Skin of body (tissue), 2 donors: ENCODE data around the gene KDM1B. TPM values are rescaled to one million over a fixed set of nuclear protein-coding genes. Genes with fewer than 3 reads are reported as not detected.
"Not testable (repeated sequence)": the region's sequence is repeated elsewhere in the genome, so short reads cannot be mapped to it uniquely, and the experiment has no call there.

ENCODE experiments used
- DNase-seq: peaks from one replicate; lab custom pipeline; 2025; lab: John Stamatoyannopoulos, UW
- total RNA-seq: library from RNA; depleted of rRNA; stranded (reverse); fragments of >200 nt; gene quantifications from one replicate; pipeline ENCODE4 v1.2.3, GENCODE V29; 2014

Gene KDM1B
- total RNA-seq, 1 donor from 2014 or later: 19.3 TPM

DNA sequence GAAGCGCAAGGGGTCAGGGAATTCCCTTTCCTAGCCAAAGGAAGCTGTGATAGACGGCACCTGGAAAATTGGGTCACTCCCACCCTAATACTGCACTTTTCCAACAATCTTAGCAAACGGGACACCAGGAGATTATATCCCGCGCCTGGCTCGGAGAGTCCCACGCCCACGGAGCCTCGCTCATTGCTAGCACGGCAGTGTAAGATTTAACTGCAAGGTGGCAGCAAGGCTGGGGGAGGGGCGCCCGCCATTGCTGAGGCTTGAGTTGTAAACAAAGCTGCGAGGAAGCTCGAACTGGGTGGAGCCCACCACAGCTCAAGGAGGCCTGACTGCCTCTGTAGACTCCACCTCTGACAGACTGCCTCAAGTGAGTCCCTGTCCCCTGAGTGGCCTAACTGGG is 73.4 kb downstream of the KDM1B start:
- DNase-seq: not testable (repeated sequence)

DNA sequence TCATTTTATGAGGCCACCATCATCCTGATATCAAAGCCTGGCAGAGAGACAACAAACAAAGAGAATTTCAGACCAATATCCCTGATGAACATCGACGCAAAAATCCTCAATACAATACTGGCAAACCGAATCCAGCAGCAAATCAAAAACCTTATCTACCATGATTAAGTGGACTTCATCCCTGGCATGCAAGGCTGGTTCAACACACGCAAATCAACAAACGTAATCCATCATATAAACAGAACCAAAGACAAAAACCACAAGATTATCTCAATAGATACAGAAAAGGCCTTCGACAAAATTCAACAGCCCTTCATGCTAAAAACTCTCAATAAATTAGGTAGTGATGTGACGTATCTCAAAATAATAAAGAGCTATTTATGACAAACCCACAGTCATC is 76.6 kb downstream of the KDM1B start:
- not testable (repeated sequence) for DNase-seq

DNA sequence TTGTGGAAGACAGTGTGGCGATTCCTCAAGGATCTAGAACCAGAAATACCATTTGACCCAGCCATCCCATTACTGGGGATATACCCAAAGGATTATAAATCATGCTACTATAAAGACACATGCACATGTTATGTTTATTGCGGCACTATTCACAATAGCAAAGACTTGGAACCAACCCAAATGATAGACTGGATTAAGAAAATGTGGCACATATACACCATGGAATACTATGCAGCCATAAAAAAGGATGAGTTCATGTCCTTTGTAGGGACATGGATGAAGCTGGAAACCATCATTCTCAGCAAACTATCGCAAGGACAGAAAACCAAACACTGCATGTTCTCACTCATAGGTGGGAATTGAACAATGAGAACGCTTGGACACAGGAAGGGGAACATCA is 78.5 kb downstream of the KDM1B start:
- not testable (repeated sequence) for DNase-seq

DNA sequence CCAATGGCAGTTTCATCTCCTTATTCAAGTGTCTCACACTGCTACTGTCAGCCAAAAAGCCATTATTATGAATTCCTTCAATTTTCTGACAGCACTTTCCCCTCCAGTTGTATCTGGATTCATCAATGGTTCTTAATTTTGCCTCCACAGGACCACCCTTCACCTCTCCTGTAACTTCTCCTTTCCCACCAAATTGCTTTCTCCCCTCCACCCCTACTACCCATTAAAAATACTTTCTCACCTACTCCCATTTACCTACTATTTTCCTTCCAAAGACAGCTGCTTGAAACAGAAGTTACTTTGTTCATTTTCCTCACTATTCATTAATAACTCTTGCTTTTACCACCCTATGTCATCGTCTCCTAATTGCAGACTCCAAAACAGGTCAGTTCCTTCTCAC is 79.3 kb downstream of the KDM1B start:
- DNase-seq: no peak

DNA sequence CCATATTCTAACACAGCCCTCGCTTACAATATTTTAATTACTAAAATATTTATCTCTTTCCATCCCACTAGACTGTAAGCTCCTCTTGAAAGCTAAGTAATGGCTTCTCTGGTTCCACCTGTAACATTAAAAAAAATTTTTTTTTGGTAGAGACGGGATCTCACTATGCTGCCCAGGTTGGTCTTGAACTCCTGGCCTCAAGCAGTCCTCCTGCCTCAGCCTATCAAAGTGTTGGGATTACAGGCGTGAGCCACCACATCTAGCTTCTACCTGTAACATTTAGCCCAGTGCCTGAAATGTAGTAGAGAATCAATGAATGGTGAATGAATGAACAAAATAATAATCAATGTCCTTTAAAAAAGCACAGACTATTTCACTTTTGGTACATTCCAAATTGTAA is 80.3 kb downstream of the KDM1B start:
- no peak for DNase-seq

DNA sequence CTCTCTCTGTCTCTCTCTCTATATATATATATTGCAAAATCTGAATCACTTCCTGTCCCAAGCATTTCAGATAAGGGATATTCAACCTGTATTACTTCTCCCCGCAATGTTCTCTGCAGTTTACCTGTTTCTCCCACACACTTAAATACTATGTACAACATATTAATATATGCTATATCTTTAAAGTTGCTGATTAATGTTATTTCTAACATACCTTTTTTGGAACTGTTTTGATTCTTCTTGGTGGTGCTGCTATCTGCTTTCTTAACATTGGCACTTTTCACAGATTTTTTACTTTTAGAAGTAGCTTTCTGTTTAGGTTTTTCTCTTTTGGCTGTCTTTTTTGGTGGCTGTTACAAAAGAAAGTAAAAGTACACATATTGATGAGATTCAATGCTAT is 81.9 kb downstream of the KDM1B start:
- no peak for DNase-seq

DNA sequence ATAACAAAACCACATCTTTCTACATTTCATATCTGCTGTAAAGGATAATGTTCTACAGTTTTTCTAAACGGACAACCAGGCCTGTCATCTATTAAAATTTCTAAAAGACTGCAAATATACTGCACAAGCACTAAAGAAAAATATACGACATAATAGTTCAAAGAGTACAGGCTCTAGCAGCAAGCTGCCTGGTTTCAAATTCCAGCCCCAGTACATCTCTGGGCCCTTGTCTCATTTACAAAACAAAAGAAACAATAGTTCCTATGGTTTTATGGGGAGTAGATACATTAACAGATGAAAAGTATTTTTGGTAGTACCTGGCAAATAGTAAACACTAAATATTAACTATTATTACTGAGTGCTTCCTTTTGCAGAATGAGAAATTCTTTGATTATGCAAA is 85.0 kb downstream of the KDM1B start:
- DNase-seq: no peak

DNA sequence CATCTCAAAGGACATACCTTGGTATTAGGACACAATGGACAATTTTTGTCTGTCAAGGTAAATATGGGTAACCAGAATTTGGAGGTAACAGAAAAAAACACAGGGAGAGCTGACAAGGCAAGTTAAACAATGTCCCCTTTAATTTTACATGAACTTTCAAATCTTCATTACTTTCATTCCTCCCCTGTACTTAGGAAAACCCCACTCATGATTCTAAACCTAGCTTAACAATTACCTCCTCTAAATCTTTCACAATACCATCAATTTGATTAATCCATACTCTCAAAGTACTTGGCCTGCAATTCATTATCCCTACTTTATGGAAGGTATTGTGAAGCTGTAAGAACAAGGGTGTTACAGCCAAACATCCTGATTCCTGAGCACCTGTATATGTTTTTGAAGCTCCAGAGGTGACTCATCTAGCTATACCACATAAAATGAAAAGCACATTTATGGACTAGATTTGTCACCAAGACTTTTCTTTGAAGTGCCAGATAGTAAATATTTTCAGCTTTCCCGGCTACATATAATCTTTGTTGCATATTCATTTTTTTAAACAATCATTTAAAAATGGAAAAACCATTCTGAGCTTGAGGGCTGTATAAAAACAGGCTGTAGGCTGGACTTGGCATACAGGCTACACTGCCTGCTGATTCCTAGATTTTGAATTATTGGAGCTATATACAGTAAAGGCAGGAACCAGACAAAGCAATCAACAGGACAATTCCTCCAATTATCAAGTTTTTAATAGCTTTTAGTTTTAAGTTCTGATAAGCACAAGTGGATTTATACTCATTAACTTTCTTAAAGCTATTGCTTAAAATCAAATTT is 86.2 kb downstream of the KDM1B start:
- DNase-seq: no peak

DNA sequence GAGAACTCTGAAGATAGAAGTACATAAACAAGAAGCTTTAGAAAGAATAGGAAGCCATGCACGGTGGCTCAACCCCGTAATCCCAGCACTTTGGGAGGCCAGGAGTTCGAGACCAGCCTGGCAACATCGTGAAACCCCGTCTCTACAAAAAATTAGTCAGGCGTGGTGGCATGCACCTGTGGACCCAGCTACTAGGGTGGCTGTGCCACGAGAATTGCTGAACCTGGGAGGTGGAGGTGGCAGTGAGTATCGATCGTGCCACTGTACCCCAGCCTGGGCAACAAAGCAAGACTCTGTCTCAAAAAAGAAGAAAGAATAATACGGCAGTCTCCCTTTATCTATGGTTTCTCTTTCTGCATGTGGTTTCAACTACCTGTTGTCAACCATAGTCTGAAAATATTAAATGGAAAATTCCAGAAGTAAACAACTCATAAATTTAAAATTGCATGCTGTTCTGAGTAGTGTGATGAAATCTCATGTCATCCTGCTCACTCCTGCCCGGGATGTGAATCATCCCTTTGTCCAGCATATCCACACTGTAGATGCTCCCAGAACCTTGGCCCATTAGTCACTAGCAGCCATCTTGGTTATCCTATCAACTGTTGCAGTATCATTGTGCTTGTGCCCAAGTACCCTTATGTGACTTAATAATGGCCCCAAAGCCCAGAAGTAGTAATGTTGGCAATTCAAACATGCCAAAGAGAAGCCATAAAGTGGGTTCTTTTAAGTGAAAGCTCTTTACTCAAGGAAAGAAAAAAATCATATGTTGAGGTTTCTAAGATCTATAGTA is 87.0 kb downstream of the KDM1B start:
- no peak for DNase-seq

DNA sequence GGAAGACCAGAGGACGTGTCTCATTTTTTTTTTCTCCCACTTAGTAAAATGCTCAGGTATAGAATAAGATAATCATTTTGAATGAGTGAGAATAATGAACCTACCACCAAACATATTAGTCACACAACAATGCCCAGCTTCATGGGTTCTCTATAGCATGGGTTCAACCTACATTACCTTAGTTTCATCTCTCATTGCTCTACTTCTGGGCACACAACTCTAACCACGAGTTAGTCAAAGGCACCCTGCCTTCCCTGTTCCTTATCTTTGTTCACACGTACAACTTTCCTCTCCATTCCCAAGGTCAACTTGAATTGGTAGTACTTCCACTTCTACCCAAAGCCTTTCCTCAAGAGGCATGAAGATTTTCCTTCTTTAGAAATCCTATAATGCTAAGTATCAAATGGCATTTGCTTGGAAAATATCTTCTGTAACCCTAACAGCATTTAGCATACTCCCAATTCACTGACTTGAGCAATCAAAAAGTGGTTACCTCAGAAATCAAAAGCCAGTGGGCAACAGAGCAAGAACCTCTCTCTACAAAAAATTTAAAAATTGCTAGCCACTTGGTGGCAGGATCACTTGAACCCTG is 88.2 kb downstream of the KDM1B start:
- DNase-seq: no peak

DNA sequence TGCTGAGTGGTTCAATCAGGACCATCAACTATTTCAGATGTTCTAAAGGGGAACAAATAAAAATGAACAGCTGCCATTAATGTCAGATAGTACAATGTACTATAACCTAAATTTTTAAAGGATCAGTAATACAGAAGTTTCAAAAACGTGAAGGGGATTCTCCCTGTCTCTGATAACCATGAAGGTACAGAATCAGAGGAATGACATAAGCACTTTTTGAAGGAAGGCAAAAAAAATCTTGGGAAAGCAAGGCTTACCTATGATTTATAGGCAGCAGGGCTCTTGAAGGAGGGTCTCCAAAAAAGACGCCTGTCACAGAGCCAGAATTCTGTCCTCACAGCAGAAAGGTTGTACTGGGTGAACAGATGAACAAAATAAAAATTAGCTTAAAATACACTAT is 89.0 kb downstream of the KDM1B start:
- DNase-seq: no peak

DNA sequence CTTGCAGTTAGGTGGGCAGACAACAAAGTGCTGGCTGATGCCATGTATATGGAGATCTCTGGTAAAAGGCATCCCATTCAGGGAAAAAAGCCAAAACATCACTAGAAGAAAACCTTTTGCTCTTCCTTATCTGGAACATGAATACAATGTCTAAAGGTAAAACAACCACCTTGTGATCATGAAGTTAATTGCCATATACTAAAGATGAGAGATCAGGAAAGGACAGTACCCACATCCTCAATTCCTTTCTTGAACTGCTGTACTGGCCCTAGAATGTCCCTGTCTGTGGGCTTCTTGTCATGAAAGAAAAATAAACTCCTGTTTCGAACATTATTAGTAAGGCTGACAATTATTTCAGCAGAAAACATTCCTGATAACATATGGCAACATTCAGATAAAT is 89.9 kb downstream of the KDM1B start:
- no peak for DNase-seq

DNA sequence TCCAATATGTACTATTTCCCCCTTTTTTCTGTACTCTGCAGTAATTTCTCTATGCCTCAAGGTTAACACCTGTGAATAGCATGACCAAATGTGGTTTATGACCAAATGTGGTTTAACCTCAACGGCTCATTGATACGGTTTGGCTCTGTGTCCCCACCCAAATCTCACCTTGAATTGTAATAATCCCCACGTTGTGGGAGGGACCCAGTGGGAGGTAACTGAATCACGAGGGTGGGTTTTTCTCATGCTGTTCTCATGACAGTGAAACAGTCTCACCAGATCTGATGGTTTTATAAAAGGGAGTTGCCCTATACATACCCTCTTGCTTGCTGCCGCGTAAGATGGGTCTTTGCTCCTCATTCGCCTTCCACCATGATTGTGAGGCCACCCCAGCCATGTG is 90.4 kb downstream of the KDM1B start:
- DNase-seq: no peak

DNA sequence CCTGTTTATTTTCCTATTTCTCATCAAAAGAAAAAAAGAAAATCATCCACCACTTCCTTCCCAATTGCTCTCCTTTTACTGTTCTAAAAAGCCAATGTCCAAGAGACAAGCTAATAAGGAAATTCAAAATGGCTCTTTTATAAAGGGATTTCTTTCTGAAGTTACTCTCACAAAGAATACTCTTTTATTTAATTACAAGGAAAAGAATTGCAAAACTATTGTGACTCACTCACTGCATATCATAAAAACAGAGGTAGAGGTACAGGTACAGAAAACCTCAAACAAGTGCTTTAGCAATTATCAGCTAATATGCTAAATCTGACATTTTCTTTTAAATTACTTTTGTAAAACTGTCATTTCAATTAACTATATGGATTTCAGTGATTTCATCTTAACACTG is 91.0 kb downstream of the KDM1B start:
- DNase-seq: no peak

DNA sequence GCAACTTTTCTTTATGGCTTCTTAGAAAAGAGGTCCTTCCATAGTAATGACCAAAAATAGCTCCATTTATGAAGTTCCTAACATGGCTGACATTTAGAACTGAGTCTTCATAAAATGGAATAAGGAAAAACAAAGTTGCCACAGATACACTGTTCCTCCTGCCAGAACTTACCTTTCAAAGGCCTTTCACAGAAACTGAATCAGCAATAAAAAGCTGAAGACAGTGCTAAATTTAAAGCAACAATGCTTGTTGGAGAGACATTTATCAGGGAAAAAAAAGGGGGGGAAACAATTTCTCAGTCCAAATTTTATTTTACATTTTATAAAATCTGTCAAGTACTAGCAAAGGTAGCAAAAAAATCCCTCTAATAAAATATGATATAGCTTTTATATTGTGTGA is 91.8 kb downstream of the KDM1B start:
- DNase-seq: no peak

DNA sequence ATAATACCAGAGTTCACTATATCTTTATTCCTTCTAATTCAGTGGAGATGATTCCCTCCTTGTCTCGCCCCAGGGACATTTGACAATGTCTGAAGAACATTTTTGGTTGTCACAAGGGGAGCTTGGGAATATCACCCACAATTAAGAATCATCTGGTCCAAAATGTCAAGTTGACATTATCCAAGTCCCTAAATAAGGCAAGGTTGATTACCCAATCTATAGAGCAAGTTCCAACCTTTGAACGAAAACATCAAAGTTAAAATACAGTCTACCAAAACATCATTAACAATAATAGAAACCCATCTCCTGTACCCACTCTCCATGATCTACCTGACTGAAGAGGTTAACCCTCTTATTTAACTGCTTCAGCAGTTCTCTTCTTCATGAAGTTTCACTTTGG is 93.5 kb downstream of the KDM1B start:
- DNase-seq: no peak

DNA sequence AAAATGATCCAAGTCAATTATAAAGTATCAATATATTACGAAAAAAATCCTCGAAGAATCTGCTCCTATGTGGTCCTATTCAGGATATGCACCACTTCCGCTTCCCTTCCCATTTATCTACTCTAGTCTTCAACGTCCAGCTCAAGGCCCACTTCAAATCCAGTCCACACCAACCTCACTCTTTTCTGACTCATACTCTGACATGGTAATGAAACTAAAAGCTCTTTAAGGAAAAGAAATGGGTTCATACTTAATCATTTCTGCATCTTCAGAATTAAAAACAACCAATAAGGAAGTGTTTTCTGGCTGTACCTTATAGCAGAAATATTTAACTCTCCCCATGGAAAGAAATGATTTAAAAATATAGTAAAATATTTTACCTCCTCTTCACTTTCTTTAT is 94.0 kb downstream of the KDM1B start:
- no peak for DNase-seq

DNA sequence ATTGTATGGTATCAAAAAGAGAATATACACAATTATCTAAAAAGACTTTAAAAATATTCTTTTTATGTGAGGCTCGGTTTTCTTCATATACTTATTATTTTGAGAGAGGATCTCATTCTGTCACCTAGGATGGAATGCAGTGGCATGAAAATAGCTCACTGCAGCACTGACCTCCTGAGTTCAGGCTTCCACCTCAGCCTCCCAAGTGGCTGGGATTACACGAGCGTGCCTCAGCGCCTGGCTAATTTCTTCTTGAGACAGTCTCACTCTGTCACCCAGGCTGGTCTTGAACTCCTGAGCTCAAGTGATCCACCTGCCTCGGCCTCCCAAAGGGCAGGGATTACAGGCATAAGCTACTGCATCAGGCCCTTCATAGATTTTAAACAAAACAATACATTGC is 98.4 kb downstream of the KDM1B start:
- no peak for DNase-seq

DNA sequence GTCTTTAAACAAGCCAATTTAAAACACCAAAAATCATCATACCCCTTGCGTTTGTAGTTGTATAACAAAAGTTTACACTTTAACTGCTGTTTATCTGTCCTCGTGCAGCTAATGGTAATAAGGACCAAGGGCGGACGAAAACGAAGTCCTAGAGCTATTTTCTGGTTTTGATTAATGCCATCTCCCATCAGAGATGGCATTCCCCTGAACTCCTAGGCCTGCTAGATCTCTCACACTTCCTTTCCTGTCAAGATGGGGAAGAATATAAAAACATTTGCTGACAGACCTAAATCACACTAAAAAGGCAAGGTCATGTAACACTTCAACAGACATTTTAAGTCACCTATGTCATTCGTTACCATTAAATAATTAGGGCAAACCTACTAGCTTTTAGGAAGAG is 99.6 kb downstream of the KDM1B start:
- DNase-seq: no peak

DNA sequence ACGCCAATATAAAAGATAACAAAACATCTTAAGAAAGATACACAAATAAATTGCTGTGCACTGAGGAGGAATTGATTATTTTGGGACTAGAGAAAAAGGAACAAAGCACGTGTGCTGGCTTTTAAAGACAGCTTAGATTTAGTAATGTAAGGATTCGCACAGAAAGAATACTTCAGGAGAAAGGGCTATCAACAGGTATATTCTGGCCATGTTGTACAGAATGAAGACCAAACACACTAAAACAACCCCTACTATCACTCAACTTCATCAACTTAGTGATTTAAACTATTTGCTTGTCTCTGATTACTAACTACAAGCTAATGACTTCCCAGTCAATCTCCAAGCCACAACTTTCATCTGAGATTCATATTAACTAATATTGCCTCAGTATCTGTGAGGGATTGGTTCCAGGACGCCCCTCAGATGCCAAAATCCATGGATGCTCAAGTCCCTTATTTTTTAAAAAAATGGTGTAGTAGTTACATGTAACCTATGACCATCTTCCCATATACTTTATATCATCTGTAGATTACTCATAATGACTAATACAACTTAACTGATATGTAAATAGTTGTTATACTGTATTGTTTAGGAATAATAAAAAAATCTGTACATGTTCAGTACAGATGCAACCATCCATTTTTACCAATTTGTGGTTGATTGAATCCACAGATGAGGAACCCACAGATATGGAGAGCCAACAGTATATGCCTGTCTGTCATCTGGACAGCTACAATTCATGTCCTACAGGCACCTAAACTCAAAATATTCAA is 104.6 kb downstream of the KDM1B start:
- no peak for DNase-seq

DNA sequence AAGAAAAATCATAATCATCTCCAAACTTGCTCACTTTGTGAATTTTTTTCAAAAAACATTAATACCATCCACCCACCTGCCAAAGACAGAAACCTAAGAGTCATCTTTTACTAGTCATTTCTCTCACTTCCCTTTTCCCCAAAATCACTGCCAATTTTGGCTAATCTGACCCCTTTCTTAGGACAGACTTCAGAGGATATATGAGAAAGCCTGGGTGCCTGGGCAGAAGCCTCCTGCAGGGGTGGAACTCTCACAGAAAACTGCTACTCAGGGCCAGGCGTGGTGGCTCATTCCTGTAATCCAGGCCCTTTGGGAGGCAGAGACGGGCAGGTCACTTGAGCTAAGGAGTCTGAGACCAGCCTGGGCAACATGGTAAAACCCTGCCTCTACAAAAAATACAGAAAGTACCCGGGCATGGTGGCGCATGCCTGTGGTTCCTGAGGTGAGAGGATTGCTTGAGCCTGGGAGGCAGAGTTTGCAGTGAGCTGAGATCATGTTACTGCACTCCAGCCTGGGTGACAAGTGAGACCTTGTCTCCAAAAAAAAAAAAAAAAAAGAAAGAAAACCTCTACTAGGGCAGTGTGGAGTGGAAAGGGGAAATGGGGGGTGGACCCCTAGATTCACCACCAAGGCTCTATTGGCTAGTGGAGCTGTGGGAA is 105.4 kb downstream of the KDM1B start:
- no peak for DNase-seq
